Astrocyte of the cerebellum (primary cell): ENCODE measurements around the gene ESRRB.

Source experiments
- DNase-seq: peaks from one replicate; pipeline ENCODE4 v3.0.0-alpha.2; 2011; ENCODE audit warnings: low read depth
- H3K4me3 ChIP-seq: 2 replicates; pipeline ENCODE4 v1.5.1; 2011; ENCODE audit warnings: mild to moderate bottlenecking, low read depth, low read length, moderate library complexity
- CTCF ChIP-seq: IDR thresholded peaks from 2 replicates; pipeline ENCODE4 v1.5.1; 2012; ENCODE audit warnings: low read length, low read depth, moderate library complexity, mild to moderate bottlenecking; ENCODE audit errors: missing control alignments
- in situ Hi-C: cut with HindIII; loops from 2 replicates; pipeline ENCODE4 v1.10.0; 2017; ENCODE audit warnings: low sequenced_read_pairs

The ESRRB gene

GRCh38 chr14:76430475-76430980 lies 54.6 kb downstream of the ESRRB start:
- in situ Hi-C loops, result no loop called here
- no peak for DNase-seq
- TF ChIP-seq CTCF, result no peak
- H3K4me3 ChIP-seq, result no peak overlapping the region

- TF ChIP-seq CTCF, result no peak
- no peak overlapping the region for H3K4me3 ChIP-seq
- in situ Hi-C loops, result no loop called here
- DNase-seq, result no peak
Measured at GRCh38 chr14:76431538-76431937, 55.6 kb downstream of the ESRRB start.

GRCh38 chr14:76432827-76433752 lies 57.2 kb downstream of the ESRRB start:
- in situ Hi-C loops, result no loop called here
- DNase-seq, result no peak
- no peak for TF ChIP-seq CTCF
- no peak overlapping the region for H3K4me3 ChIP-seq

- in situ Hi-C loops, result no loop called here
- no peak for DNase-seq
Measured at GRCh38 chr14:76434220-76434619, 58.3 kb downstream of the ESRRB start.

GRCh38 chr14:76439237-76439775 lies 63.4 kb downstream of the ESRRB start:
- no peak overlapping the region for H3K4me3 ChIP-seq
- in situ Hi-C loops, result no loop called here
- DNase-seq, result no peak
- no peak for TF ChIP-seq CTCF

More at GRCh38 chr14:76434220-76434619, 58.3 kb downstream of the ESRRB start:
- H3K4me3 ChIP-seq, result no peak overlapping the region
- no peak for TF ChIP-seq CTCF

- DNase-seq, result no peak
- no peak for TF ChIP-seq CTCF
- no peak overlapping the region for H3K4me3 ChIP-seq
- in situ Hi-C loops, result no loop called here
Measured at GRCh38 chr14:76446486-76446885, 70.5 kb downstream of the ESRRB start.
